HG03039 (cell line): ENCODE data around the gene ABCB9.
"Not testable (repeated sequence)": the region's sequence is repeated elsewhere in the genome, so short reads cannot be mapped to it uniquely, and the experiment has no call there.

Experiments
- ATAC-seq: cut with Tn5 transposase; IDR thresholded peaks from one replicate; pipeline ENCODE4 v1.9.1; 2021; ENCODE audit warnings: mild to moderate bottlenecking, moderate library complexity; ENCODE audit not compliant: unreplicated experiment

ABCB9 gene

DNA sequence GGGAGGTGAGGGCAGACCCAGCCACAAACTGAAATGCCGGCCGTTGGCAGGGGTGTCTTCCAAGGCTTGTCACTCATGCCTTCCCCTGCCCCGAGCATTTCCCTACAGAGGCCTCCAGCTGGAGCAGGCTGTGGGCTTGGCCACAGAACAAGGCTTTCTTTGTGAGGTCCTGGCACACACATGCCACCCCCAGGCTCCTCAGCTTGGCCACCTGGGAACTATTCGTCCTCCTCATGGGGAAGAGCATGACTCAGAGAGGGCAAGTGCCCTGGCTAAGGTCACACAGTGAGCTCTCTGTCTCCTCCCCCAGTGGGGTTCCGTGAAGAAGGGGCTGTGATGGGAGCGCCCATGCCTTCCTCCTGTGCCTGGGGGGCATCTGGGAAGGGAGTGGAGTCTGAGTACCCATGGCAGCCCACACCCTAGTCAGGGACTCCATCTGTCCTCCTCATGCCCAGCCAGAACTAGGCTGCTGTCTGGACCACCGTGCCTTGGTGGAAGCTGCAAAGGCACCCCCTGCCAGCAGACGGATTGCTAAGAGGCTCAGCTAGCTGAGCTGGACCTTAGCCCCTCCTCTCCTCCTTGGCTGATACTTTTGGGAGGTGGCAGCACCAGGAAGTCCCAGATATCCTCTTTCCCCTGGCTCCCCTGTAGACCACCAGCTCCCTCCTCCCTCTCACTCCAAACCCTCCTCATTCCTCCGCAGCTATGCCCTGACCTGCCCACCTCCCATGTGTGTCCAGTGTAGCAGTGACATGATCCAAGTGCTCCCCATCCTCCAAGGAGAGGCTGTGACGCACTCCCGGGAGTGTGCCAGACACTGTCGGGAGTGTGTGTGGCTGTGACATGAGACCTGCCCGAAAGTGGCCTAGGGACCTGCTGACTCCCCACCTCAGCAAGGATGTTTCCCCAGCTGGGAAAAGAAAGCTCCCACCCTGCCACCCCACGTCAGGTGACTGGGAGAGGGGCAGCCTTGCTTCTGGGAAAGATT is 21.4 kb downstream of the ABCB9 start:
- no peak for ATAC-seq

GRCh38 chr12:122943196-122943595 is 23.1 kb downstream of the ABCB9 start:
- ATAC-seq: no peak

GRCh38 chr12:122942637-122943036 is 23.6 kb downstream of the ABCB9 start:
- ATAC-seq: no peak

DNA sequence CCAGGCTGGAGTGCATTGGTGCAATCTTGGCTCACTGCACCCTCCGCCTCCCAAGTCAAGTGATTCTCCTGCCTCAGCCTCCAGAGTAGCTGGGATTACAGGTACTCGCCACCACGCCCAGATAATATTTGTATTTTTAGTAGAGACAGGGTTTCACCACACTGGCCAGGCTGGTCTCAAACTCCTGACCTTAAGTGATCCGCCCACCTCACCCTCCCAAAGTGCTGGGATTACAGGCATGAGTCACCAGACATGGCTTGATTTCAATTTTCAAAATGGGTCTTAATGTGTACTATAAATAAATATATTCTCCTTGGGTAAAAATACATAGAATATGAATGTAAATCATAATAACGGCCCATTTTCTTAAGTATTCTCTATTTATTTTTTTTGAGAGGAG is 24.9 kb downstream of the ABCB9 start:
- not testable (repeated sequence) for ATAC-seq

DNA sequence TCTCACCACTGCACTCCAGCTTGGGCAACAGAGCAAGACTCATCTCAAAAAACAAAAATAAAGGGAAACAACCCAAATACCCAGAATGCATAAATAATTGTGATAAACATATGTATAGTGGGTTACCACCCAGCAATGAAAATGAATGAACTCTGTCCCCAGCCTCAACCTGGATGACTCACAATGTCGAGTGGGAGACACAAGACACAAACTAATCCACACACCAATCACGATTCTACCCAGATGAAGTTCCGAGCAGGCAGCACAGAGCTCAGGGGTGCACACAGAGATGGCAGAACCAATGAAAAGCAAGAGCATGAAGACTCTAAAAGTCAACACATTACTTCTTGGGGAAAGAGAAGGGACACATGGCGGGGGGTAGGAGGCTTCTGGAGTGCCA is 27.1 kb downstream of the ABCB9 start:
- ATAC-seq: no peak

DNA sequence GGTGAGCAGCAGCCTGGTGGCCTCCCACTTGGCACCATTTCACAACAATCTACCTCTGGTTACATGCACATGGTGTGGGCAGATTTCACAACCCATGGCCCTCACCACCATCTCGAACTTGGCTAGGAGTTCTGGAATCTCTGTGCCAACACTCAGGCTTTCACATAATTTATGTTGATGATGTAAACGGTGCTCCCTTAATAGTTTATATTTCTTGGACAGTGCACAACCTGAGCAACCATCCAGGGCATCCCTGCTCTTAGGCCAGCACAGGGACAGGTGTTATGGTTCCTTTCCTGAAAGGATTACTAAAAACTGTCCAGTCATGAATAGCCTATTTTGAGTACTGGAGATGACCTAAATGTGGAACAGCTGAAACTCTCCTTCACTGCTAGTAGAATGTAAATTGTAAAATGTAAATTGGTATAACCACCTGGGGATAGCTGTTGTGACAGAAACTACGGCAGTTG is 28.6 kb downstream of the ABCB9 start:
- no peak for ATAC-seq

GRCh38 chr12:122935318-122935717 is 30.9 kb downstream of the ABCB9 start:
- ATAC-seq: no peak

- peak; percentile 50 for ATAC-seq
Measured at GRCh38 chr12:122934722-122935121, 31.5 kb downstream of the ABCB9 start.

GRCh38 chr12:122932207-122932606 is 34.1 kb downstream of the ABCB9 start:
- ATAC-seq: no peak

DNA sequence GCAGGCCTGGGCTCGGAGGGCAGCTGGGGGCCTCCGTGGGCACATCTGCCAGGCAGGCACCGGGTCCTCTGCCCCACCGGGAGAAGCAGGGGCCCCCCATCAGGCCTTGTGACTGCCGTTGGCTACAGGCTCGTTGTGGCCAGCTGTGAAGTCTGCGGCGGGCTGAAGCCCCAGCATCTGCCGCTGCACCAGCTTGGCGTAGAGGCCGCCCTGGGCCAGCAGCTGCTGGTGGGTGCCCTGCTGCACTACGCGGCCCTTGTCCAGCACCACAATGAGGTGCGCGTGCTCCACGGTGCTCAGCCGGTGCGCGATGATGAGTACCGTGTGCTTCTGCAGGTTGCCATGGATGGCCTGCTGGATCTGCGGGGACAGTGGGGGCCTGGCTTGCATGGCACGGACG is 36.5 kb downstream of the ABCB9 start:
- ATAC-seq: no peak

DNA sequence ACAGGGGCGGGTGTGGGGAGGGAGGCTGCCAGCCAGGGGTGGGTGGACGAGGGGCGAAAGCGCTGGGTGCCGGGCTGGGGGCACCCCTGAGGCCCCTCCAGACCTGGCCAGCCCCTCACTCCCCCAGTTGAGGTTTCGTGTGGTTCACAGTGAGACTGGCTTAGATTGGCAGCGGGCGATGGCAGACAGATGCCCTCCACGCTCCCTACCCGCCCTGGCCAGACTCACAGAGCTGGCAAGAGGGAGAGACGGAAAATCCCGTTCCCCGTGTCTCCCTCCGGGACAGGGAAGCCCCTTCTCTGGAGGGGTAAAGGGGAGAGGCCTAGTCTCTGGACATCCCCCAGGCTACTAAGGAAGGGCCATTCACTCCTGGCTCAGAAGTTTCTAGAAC is 37.1 kb downstream of the ABCB9 start:
- no peak for ATAC-seq

- ATAC-seq: no peak
Measured at GRCh38 chr12:122928404-122929147, 37.7 kb downstream of the ABCB9 start.

DNA sequence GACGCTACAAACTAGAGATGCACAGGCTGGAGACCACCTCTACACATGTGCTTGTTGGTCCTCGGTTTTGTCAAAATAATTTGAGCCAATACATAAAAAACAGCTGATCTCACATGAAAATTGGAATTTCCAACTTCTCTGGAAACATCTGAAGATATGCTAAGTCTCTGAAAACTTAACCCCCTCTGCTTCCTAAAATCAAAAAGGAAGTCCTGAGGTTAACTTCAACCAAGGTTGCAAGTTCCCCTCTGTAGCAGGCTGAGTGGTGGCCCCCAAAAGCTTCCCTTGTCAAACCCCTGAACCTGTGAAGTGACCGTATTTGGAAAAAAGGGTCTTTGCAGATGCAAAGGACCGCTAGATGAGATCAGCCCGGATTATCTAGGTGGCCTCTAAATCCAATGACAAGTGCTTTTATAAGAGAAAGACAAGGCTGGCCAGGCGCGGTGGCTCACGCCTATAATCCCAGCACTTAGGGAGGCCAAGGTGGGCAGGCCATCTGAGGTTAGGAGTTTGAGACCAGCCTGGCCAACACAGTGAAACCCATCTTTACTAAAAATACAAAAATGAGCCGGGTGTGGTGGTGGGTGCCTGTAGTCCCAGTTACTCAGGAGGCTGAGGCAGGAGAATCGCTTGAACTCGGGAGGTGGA is 38.4 kb downstream of the ABCB9 start:
- ATAC-seq: no peak

DNA sequence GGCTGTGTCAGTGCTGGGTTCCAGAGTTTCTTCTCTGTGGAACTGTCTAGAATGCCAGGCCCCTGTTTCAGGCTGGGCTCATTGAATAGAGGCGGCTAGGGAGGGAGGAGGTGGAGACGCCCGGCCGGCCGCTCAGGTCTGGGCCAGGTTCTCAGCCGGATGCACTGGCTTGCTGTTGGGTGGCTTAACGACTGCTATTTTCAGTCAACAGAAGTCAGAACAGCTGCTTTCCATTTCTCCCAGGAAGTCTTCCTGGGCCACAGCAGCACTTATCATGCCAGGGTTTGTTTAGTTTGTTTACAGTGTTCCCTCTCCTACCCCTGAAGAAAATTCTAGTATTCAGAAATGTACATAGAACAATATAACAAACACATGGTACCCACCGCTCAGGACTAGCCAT is 44.3 kb downstream of the ABCB9 start:
- no peak for ATAC-seq

- no peak for ATAC-seq
Measured at GRCh38 chr12:122920687-122921086, 45.6 kb downstream of the ABCB9 start.

DNA sequence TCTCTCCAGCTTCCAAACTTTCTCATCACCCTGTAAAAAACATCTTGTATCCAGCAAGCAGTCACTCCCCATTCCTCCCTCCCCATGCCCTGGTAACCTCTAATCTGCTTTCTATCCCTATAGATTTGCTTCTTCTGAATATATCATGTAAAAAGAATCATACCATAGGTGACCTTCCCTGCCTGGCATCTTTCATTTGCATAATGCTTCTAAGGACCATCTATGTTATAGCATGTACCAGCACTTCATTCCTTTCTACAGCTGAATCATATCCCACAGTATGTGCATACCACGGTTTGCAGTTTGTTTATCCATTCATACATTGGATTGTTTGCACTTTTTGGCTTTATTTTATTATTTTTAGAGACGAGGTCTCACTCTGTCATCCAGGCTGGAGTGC is 47.4 kb downstream of the ABCB9 start:
- no peak for ATAC-seq

GRCh38 chr12:122917507-122918121 is 48.6 kb downstream of the ABCB9 start:
- ATAC-seq: no peak

DNA sequence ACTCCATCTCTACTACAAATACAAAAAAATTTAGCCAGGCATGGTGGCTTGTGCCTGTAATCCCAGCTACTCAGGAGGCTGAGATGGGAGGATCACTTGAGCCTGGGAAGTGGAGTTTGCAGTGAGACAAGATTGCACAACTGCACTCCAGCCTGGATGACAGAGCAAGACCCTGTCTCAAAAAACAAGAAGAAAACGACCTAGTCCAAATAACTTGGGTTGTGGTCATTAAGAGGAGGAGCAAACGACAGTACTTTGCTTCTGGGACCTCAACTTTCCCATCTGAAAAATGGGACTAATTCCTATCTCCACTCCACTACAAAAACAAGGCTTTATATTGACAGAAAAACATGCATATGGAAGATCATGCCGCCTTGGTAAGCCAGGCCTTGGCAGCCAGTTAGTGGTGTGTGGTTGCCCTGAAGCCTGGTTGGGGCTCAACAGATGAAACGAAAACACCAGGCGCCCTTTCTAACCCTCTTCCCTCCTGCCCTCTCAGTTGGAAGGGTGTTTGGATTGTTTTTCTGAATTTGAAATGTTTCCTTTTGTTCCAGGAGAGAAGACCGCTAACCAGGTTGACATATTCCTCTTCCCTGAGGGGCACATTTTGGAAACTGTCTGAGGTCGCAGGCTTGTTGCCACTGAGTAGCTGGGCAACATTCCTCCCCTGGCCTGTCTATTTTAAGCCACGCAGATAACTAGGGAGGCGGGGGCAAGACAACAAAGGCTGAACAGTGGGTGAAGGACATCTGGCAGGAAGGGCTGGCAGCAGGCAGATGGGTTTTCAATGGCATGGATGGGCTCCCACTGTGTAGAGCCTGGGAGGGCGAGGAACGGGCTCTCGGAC is 56.6 kb downstream of the ABCB9 start:
- ATAC-seq: no peak

DNA sequence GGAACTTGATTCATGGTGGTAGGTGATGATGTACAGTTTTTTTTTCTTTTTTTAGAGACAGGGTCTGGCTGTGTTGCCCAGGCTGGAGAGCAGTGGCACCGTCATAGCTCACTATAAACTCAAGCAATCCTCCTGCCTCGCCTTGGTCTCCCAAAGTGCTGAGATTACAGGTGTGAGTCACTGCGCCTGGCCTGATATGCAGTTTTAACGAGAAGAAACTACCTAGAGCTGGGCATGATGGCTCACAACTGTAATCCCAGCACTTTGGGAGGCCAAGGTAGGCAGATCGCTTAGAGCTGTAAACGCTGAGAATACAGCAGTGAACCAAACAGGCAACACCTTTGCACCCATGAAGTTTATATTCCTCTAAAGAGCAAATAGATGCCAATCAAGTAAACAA is 57.3 kb downstream of the ABCB9 start:
- no peak for ATAC-seq

GRCh38 chr12:122905258-122905657 is 61.0 kb downstream of the ABCB9 start:
- ATAC-seq: not testable (repeated sequence)
